IPS DF 4.7 (cell line): ENCODE data around the gene TRIOBP.

Source experiments
- DNase-seq: peaks from one replicate; pipeline ENCODE4 v3.0.0-alpha.2; 2013; ENCODE audit warnings: low spot score; ENCODE audit errors: extremely low read depth

Gene TRIOBP

DNA sequence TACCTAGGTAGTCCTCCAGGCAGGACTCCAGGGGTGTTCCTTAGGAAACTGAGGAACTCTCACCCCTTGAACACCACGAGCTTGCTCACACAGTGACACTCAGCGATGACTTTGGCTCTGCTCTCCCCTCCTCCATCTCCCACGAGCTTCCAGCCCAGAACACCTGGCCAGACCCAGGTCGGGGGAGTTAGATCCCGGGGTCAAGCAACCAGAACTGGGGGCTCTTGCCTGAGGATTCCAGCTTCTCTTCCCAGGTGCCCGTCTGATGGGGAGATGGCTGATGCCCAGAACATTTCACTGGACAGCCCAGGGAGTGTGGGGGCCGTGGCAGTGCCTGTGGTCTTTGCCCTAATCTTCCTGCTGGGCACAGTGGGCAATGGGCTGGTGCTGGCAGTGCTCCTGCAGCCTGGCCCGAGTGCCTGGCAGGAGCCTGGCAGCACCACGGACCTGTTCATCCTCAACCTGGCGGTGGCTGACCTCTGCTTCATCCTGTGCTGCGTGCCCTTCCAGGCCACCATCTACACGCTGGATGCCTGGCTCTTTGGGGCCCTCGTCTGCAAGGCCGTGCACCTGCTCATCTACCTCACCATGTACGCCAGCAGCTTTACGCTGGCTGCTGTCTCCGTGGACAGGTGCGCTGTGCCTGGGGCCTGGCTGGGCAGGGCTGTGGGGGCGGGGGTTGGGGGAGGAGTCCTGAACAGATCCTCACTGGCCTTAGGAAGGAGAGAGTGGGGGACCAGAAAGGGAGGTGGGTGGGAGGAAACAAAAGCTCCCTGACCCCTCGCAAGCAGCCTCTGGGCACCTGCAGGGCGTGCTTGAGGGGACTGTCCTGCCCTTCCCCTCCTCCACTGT, 126.5 kb downstream of the TRIOBP start, which contains the start of gene GALR3:
TSS of gene GALR3 (plus strand) at position 249 of the 852 bp plus-strand sequence. CDS start at position 274, 25 bp downstream.
- DNase-seq, result no peak

- no peak for DNase-seq
Observed at GRCh38 chr22:37824674-37825641, 128.1 kb downstream of the TRIOBP start.
